HG03060 (cell line): ENCODE data around the gene C1QC.
"Not testable (repeated sequence)": the region's sequence is repeated elsewhere in the genome, so short reads cannot be mapped to it uniquely, and the experiment has no call there.

ENCODE experiments used
- ATAC-seq: cut with Tn5 transposase; IDR thresholded peaks from one replicate; pipeline ENCODE4 v1.9.1; 2021; ENCODE audit warnings: low read depth, moderate number of reproducible peaks; ENCODE audit not compliant: unreplicated experiment

The C1QC gene

DNA sequence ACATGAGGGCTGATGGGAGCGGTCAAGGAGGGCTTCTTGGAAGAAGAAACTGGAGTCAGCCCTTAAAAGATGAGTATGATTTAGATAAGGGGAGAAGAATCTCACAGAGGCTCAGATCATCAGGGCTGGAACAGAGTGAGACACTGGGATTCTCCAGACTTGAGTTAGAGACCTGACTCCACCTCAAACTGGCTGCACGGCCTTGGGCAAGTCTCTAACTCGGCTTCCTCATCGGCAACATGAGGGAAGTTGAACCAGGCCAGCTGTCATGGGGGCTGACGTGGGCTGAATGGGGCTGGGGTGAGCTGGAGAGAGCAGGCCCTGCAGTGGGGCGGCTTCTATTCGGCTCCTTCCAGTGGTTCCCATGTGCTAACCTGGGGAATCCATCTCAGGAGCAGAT lies 2.5 kb downstream of the C1QC start:
- ATAC-seq = no peak

- no peak for ATAC-seq
Measured at GRCh38 chr1:22646384-22646783, 3.0 kb downstream of the C1QC start.

GRCh38 chr1:22650089-22650693 lies 6.8 kb downstream of the C1QC start:
- no peak for ATAC-seq

GRCh38 chr1:22651941-22652856 lies 8.8 kb downstream of the C1QC start:
- ATAC-seq = no peak

DNA sequence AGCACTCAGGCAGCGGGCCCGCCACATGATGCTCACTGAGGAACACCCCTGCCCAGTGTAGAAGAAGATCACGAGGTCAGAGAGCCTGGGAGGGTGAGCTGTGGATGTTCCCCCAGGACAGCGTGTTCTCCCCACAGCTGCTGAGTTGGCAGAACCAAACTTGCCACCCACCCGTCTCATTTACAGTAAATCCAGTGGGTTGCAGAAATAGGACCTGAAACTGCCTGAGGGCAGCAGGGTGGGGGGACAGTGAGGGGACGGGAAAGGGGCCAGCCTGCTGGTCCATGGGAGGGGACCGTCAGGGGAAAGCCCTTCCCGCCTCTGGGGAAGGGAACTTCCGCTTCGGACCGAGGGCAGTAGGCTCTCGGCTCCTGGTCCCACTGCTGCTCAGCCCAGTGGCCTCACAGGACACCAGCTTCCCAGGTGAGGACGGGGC lies 9.5 kb downstream of the C1QC start, which contains the start of gene C1QB:
Gene C1QB (plus strand): TSS at position 356 of the 436 bp plus-strand sequence. CDS start 6,227 bp downstream, outside the sequence.
- ATAC-seq = no peak

DNA sequence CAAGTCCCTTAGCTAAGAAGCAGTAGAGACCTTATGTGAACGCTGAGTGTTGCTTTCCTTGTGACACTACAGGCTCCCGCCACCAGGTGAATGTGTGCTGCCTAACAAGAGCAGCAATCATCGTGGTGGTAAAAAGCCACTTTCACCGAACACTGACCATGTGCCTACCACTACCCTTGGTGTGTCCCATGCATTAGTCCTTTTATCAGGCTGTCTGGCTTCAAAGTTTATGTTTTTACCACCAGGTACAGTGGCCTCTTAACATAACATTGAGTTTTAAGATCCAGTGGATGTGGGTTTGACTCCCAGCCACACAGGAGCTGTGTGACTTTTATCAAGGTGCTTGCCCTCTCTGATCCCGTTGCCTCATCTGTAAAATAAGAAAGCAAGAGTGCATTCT lies 11.3 kb downstream of the C1QC start:
- ATAC-seq = no peak

GRCh38 chr1:22658385-22659163 lies 15.1 kb downstream of the C1QC start:
- ATAC-seq = no peak

- ATAC-seq = no peak
Measured at GRCh38 chr1:22660716-22661241, 17.3 kb downstream of the C1QC start.

DNA sequence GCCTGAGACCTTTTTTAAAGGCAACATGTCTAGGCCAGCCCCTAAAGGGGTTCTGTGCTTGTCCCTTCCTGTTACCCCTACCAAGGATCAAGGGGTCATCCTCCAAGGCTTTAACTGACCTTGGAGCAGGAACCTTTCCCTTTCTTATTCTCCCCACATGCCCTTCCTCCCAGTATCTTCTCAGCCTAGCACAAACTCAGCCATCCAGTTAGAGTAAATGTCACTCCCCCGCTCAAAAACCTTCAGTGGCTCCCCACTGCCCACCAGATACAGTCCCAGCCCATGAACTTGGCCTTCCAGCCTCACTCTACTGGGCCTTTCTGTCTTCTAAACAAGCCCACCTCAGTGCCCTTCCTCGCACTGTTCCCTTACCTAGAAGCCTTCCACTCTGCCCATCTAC lies 18.4 kb downstream of the C1QC start:
- ATAC-seq = no peak

DNA sequence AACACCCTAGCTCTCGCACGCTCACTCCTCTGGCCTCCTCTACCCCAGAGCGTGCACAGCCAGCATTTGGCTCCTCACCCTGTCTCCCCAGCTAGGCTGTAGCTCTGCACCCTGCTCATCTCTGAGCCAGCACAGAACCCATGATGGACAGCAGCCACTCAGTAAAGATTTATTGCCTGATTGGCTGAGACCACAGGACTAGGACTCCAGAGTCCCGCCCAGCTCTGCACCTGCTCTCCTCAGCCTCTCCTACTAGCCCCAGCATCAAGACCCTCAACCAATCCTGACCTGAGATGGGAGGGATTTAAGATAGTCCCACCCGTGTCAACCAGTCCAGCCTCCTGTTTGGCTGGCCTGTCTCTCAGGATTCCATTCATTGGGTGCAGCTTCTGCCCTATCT lies 18.9 kb downstream of the C1QC start:
- no peak for ATAC-seq

GRCh38 chr1:22662986-22663408 lies 19.6 kb downstream of the C1QC start:
- no peak for ATAC-seq

DNA sequence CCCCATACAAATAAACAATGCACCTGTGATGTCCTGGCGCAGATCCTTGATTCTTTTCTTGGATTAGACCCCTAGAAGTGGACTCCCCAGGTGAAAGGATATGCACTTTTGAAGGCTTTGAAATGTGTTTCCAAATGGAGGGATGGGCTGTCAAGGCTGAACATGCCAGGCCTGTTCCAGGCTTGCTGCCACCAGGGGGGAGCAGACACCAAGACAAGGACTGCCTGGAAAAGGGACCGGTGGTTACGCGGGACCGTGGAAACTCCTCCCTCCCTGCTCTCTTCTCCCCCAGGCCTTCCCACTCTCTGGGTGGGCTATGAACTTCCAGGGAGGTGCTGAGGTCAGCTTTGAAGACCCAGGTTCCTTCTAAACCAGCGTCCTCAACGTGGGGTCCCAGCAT lies 22.3 kb downstream of the C1QC start:
- no peak for ATAC-seq

DNA sequence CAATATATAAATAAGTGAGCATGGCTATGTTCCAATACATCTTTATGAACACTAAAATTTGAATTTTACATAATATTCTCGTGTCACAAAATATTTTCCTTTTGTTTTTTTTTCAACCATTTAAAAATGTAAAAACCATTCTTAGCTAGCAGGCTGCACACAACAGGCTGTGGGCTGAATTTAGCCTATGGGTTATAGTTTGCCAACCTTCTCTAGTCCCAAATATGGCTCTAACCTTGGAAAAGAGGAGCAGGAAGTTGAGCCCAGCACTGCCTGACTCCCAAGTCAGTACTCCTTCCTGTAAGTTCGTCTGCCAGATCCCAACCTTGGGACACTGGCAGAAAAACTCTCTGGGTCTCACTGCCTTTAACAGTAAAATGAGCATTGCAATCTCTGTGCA lies 23.0 kb downstream of the C1QC start:
- ATAC-seq = no peak

- ATAC-seq = not testable (repeated sequence)
Measured at GRCh38 chr1:22668840-22669239, 25.4 kb downstream of the C1QC start.

- ATAC-seq = no peak
Measured at GRCh38 chr1:22670352-22670975, 27.0 kb downstream of the C1QC start.

GRCh38 chr1:22671999-22672398 lies 28.6 kb downstream of the C1QC start:
- no peak for ATAC-seq

- ATAC-seq = no peak
Measured at GRCh38 chr1:22673486-22674409, 30.3 kb downstream of the C1QC start.

GRCh38 chr1:22674410-22674749 lies 30.9 kb downstream of the C1QC start:
- no peak for ATAC-seq

- not testable (repeated sequence) for ATAC-seq
Measured at GRCh38 chr1:22676151-22676550, 32.7 kb downstream of the C1QC start.
